ENCODE results near the gene NT5DC3.

NT5DC3 gene

GRCh38 chr12:103824845-103825244 is 16.2 kb downstream of the NT5DC3 start:
- DNase-seq (ENCODE audit: low read depth), result no peak
- no peak overlapping the region for H3K4me3 ChIP-seq (ENCODE audit: low read depth, low read length)
- no peak for TF ChIP-seq CTCF (IDR thresholded peaks at IDR 0.05; ENCODE audit: low read depth, low read length, missing control alignments)

- H3K4me3 ChIP-seq (ENCODE audit: low read depth, low read length), result no peak overlapping the region
- no peak for DNase-seq (ENCODE audit: low read depth)
- TF ChIP-seq CTCF (IDR thresholded peaks at IDR 0.05; ENCODE audit: low read depth, low read length, missing control alignments), result no peak
Measured at GRCh38 chr12:103824290-103824689, 16.7 kb downstream of the NT5DC3 start.

GRCh38 chr12:103823871-103824270 is 17.2 kb downstream of the NT5DC3 start:
- TF ChIP-seq CTCF (IDR thresholded peaks at IDR 0.05; ENCODE audit: low read depth, low read length, missing control alignments), result no peak
- no peak overlapping the region for H3K4me3 ChIP-seq (ENCODE audit: low read depth, low read length)
- no peak for DNase-seq (ENCODE audit: low read depth)

GRCh38 chr12:103821773-103822172 is 19.3 kb downstream of the NT5DC3 start:
- no peak overlapping the region for H3K4me3 ChIP-seq (ENCODE audit: low read depth, low read length)
- no peak for TF ChIP-seq CTCF (IDR thresholded peaks at IDR 0.05; ENCODE audit: low read depth, low read length, missing control alignments)
- no peak for DNase-seq (ENCODE audit: low read depth)

- TF ChIP-seq CTCF (IDR thresholded peaks at IDR 0.05; ENCODE audit: low read depth, low read length, missing control alignments), result no peak
- no peak overlapping the region for H3K4me3 ChIP-seq (ENCODE audit: low read depth, low read length)
- no peak for DNase-seq (ENCODE audit: low read depth)
Measured at GRCh38 chr12:103820881-103821489, 20.0 kb downstream of the NT5DC3 start.

GRCh38 chr12:103820361-103820760 is 20.7 kb downstream of the NT5DC3 start:
- no peak for TF ChIP-seq CTCF (IDR thresholded peaks at IDR 0.05; ENCODE audit: low read depth, low read length, missing control alignments)
- DNase-seq (ENCODE audit: low read depth), result no peak
- H3K4me3 ChIP-seq (ENCODE audit: low read depth, low read length), result no peak overlapping the region

GRCh38 chr12:103819892-103820291 is 21.1 kb downstream of the NT5DC3 start:
- no peak for TF ChIP-seq CTCF (IDR thresholded peaks at IDR 0.05; ENCODE audit: low read depth, low read length, missing control alignments)
- no peak for DNase-seq (ENCODE audit: low read depth)
- H3K4me3 ChIP-seq (ENCODE audit: low read depth, low read length), result no peak overlapping the region
